Peyer's patch (tissue), 4 donors: ENCODE data around the gene ATP6V1G3.

Source experiments
- POLR2A ChIP-seq, 2 donors: fragments of 450-650 bp; IDR thresholded peaks; one replicate each; pipeline ENCODE4 v1.5.1; 2017; ENCODE audit warnings: antibody characterized with exemption in 2 of 2, mild to moderate bottlenecking in 2 of 2, moderate library complexity in 2 of 2
- TF ChIP-seq, protein P1 (sequence below), 6 experiments: fragments of 450-650 bp in 4 of 6; fragments of 200-600 bp in 2 of 6; sonication (generic) in 1 of 6; IDR thresholded peaks; one replicate each; pipeline ENCODE4 v1.5.1; 2017 to 2019; ENCODE audit warnings: antibody characterized with exemption in 6 of 6, mild to moderate bottlenecking in 3 of 6, moderate library complexity in 1 of 6

DNA sequence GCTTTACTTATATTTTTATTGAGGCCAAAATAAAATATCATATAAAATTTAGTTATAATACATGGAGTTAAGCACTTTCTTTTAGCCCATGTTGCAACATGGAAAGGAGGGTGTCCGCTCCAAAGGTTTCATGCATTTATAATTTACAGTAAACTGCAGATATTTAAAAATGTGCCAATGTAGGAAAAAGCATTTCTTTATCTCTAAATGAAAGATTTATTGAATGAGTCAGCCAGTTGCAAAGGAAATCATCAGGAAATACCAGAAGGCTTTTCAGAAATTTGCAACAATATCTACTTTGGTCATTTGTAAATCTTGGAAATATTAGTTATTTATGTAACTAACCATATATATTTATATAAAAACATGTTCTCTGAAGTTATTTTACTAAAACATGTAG is 12.1 kb downstream of the ATP6V1G3 start:
- TF ChIP-seq, protein P1, sequence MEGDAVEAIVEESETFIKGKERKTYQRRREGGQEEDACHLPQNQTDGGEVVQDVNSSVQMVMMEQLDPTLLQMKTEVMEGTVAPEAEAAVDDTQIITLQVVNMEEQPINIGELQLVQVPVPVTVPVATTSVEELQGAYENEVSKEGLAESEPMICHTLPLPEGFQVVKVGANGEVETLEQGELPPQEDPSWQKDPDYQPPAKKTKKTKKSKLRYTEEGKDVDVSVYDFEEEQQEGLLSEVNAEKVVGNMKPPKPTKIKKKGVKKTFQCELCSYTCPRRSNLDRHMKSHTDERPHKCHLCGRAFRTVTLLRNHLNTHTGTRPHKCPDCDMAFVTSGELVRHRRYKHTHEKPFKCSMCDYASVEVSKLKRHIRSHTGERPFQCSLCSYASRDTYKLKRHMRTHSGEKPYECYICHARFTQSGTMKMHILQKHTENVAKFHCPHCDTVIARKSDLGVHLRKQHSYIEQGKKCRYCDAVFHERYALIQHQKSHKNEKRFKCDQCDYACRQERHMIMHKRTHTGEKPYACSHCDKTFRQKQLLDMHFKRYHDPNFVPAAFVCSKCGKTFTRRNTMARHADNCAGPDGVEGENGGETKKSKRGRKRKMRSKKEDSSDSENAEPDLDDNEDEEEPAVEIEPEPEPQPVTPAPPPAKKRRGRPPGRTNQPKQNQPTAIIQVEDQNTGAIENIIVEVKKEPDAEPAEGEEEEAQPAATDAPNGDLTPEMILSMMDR (IDR thresholded peaks at IDR 0.05): no peak
- TF ChIP-seq POLR2A (IDR thresholded peaks at IDR 0.05): no peak
